MM.1S (cell line): Measurements from ENCODE around the gene ST3GAL4.

Source experiments
- EZH2 ChIP-seq: fragments of 300-600 bp; sonication (generic); optimal IDR thresholded peaks from 2 replicates; pipeline ENCODE3; 2017; ENCODE audit warnings: low read depth, mild to moderate bottlenecking, antibody characterized with exemption, low read length, mixed read lengths
- TF ChIP-seq, protein P1 (sequence below): fragments of 300-600 bp; sonication (generic); IDR thresholded peaks from 2 replicates; pipeline ENCODE4 v1.5.1; 2016; ENCODE audit warnings: antibody characterized with exemption, low read length, mixed read lengths

DNA sequence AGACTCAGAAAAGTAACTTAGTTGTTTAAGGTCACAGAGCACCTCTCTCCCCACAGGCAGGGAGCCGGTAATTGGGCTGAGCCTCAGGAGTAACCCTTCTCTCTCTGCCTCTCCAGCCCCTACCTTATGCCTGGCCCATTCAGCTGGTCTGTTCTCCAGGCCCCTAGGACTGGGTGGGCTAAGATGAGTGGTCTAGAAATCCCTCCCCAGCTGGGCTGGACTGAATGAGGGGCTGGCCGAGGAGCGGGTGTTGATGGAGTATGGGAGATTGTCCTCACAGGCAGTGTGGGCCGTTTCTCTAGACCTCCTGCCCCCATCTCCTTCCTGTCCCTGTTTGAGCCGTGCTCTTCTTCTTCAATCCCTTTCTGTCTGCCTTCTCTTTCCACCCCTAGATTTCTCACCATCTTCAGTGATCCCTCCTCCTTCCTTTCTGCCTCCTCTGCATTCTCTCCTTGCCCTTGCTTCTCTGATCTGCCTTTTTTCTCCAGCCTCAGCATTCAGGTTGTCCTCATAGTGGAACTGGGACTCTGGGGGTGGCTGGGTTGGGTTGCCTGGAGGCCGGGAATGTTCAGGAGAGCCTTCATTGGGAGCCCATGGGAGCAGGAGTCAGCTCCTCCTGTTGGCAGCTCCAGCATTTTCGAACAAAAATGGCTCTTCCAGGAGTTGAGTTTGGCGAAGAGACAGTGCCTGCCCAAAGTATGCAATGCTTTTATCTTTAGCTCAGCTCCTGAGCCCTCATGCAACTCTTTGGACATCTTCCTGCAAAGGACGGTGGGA is 7.6 kb downstream of the ST3GAL4 start:
- no peak for TF ChIP-seq EZH2
- TF ChIP-seq, protein P1, sequence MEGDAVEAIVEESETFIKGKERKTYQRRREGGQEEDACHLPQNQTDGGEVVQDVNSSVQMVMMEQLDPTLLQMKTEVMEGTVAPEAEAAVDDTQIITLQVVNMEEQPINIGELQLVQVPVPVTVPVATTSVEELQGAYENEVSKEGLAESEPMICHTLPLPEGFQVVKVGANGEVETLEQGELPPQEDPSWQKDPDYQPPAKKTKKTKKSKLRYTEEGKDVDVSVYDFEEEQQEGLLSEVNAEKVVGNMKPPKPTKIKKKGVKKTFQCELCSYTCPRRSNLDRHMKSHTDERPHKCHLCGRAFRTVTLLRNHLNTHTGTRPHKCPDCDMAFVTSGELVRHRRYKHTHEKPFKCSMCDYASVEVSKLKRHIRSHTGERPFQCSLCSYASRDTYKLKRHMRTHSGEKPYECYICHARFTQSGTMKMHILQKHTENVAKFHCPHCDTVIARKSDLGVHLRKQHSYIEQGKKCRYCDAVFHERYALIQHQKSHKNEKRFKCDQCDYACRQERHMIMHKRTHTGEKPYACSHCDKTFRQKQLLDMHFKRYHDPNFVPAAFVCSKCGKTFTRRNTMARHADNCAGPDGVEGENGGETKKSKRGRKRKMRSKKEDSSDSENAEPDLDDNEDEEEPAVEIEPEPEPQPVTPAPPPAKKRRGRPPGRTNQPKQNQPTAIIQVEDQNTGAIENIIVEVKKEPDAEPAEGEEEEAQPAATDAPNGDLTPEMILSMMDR: no peak
